ENCODE results near the gene SNX13. TPM values are rescaled to one million over a fixed set of nuclear protein-coding genes. Genes with fewer than 3 reads are reported as not detected.

The SNX13 gene
- total RNA-seq, 1 donor from 2014 or later, result 32.1 TPM

GRCh38 chr7:17774716-17775288, 165.5 kb downstream of the SNX13 start:
- no peak for ATAC-seq

GRCh38 chr7:17774248-17774647, 166.0 kb downstream of the SNX13 start:
- ATAC-seq, result peak; percentile 53

- peak; percentile 93 for ATAC-seq
Observed at GRCh38 chr7:17773289-17773626, 167.0 kb downstream of the SNX13 start.

- ATAC-seq, result no peak
Observed at GRCh38 chr7:17772581-17773288, 167.6 kb downstream of the SNX13 start.

- ATAC-seq, result no peak
Observed at GRCh38 chr7:17771901-17772408, 168.3 kb downstream of the SNX13 start.

GRCh38 chr7:17770710-17771375, 169.5 kb downstream of the SNX13 start:
- no peak for ATAC-seq

GRCh38 chr7:17769918-17770317, 170.4 kb downstream of the SNX13 start:
- ATAC-seq, result peak; percentile 63

GRCh38 chr7:17758008-17758407, 182.3 kb downstream of the SNX13 start:
- ATAC-seq, result no peak

GRCh38 chr7:17746020-17746530, 194.2 kb downstream of the SNX13 start:
- ATAC-seq, result no peak

- ATAC-seq, result no peak
Observed at GRCh38 chr7:17745610-17746009, 194.7 kb downstream of the SNX13 start.

- ATAC-seq, result no peak
Observed at GRCh38 chr7:17743316-17743715, 197.0 kb downstream of the SNX13 start.

- ATAC-seq, result no peak
Observed at GRCh38 chr7:17741426-17741825, 198.9 kb downstream of the SNX13 start.

Other genes with a start within 250 kb of the SNX13 start
- gene PRPS1L1, start 87.4 kb upstream of the SNX13 start, total RNA-seq, result not detected